Measurements from ENCODE around the gene MYO7A.

The MYO7A gene

GRCh38 chr11:77102246-77103210, 25.5 kb upstream of the MYO7A start, which contains the start of gene OMP:
Gene OMP (plus strand): TSS chr11:77102840. CDS start chr11:77102840, 0 bp downstream.
- DNase-seq (ENCODE audit: low spot score): no peak
- no peak for TF ChIP-seq CTCF (IDR thresholded peaks at IDR 0.05; ENCODE audit: extremely low read depth, missing control alignments)

- DNase-seq (ENCODE audit: low spot score): no peak
- TF ChIP-seq CTCF (IDR thresholded peaks at IDR 0.05; ENCODE audit: extremely low read depth, missing control alignments): no peak
Observed at GRCh38 chr11:77103319-77103718, 24.7 kb upstream of the MYO7A start.

- no peak for TF ChIP-seq CTCF (IDR thresholded peaks at IDR 0.05; ENCODE audit: extremely low read depth, missing control alignments)
- no peak for DNase-seq (ENCODE audit: low spot score)
Observed at GRCh38 chr11:77104727-77105126, 23.3 kb upstream of the MYO7A start.

GRCh38 chr11:77106321-77106720, 21.7 kb upstream of the MYO7A start:
- no peak for TF ChIP-seq CTCF (IDR thresholded peaks at IDR 0.05; ENCODE audit: extremely low read depth, missing control alignments)
- no peak for DNase-seq (ENCODE audit: low spot score)

GRCh38 chr11:77106759-77107158, 21.3 kb upstream of the MYO7A start:
- no peak for TF ChIP-seq CTCF (IDR thresholded peaks at IDR 0.05; ENCODE audit: extremely low read depth, missing control alignments)

GRCh38 chr11:77107950-77108349, 20.1 kb upstream of the MYO7A start:
- DNase-seq (ENCODE audit: low spot score): no peak

More at GRCh38 chr11:77106759-77107158, 21.3 kb upstream of the MYO7A start:
- no peak for DNase-seq (ENCODE audit: low spot score)

More at GRCh38 chr11:77107950-77108349, 20.1 kb upstream of the MYO7A start:
- TF ChIP-seq CTCF (IDR thresholded peaks at IDR 0.05; ENCODE audit: extremely low read depth, missing control alignments): no peak

Measured in GM20000 (cell line).